Activated naive CD4-positive, alpha-beta T cell (primary cell): ENCODE measurements around the gene REX1BD.

Experiments used
- DNase-seq, 4 experiments: peaks; one replicate each; lab custom pipeline; 2025; lab: John Stamatoyannopoulos, UW

REX1BD gene

GRCh38 chr19:18603255-18603957, 14.8 kb downstream of the REX1BD start:
- no peak for DNase-seq

DNA sequence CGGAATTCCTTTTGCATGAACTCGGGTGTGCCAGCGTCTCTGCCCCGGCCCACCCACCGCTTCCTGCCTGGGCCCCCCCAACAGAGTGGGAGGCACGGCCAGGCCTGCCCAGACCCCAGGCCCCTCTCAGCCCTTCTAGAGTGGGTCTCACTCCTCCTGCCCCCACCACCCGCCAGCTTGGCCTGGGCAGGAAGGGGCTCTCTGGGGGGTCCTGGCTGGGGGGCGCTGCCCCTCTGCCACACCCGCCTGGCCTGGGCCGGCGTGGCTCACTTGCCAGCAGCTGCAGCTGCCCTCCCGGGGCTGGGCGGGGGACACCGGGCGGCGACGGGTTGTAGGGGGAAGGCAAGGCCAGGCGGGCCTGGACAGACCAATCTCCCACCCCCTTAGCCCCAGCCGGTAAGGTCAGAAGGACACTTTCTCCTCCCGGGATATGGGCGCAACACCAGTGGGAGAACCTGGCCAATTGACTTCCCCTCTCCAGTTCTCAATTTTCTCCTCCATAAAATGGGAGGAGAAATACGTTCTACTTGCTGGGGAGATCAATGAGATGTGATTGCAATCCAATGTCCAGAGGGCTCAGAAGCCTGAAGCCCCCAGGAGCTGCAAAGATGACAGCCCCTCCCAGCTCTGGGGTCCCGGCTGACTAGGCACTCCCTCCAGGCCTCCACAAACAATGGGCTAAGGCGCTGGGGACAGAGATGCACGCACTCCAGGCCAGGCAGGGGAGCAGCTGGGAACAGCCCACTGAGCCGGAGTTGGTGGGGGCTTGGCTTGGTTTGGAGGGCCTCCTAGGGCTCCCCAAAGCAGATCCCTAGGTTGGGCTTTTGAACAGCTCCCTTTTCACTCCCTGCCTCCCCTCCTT, 15.6 kb downstream of the REX1BD start:
- DNase-seq: no peak

GRCh38 chr19:18604820-18605159, 16.2 kb downstream of the REX1BD start:
- no peak for DNase-seq

DNA sequence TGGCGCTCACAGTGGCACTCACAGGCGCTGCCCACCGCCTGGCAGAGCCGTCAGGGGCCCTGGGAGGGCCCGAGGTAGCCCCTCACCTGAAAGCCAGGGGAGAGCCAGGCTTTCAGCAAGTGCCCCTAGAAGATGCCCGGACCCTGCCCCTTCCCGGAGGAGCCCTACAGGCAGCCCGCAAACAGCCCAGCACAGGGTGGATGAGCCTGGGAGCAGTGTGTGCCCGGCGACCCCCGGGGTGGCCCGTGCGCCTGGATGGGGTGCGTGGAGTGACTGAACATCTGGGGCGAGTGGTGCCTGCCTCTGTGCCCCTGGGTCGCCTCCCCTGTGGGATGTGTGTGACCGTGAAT, 16.6 kb downstream of the REX1BD start:
- no peak for DNase-seq

DNA sequence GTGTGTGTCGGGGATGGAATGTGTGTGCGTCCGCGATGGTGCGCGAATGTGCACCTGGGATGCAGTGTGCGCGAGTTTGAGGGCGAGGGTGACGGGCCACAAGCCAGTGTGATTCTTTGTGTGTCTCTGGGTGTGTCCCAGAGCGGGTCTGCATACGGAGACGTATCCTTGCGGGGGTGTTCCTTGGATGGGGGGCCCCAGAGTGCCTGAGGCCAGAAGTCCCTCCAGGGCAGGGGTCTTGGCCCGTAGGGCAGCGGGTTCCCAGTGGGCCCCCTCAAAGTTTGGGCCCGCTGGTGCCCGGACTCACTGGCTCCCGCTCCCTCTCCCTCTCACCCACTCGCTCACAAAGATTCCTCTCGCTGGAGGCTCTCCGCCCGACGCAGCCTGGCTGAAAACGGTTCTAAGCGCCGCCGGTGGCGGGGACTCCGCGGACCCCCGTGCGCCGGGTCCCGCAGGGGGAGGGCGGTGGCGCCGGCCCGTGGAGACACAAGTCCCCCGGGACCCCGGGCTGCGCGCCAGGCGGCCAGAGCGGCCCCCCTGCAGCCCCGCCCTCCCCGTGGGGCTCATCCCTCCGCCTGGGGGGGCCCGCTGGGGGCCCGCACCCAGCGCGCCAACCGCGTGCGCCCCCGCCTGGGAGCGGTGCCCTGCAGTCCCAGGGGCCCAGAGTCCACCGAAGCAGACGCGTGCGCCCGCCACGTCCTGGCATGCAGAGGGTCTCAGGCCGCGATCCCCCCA, 17.1 kb downstream of the REX1BD start:
- DNase-seq: no peak

- no peak for DNase-seq
Observed at GRCh38 chr19:18606281-18607225, 18.0 kb downstream of the REX1BD start, which contains the start of gene CRLF1. Gene CRLF1 (minus strand): TSS chr19:18606799. CDS start chr19:18606656, 143 bp downstream.

- no peak for DNase-seq
Observed at GRCh38 chr19:18607226-18608101, 18.9 kb downstream of the REX1BD start.

DNA sequence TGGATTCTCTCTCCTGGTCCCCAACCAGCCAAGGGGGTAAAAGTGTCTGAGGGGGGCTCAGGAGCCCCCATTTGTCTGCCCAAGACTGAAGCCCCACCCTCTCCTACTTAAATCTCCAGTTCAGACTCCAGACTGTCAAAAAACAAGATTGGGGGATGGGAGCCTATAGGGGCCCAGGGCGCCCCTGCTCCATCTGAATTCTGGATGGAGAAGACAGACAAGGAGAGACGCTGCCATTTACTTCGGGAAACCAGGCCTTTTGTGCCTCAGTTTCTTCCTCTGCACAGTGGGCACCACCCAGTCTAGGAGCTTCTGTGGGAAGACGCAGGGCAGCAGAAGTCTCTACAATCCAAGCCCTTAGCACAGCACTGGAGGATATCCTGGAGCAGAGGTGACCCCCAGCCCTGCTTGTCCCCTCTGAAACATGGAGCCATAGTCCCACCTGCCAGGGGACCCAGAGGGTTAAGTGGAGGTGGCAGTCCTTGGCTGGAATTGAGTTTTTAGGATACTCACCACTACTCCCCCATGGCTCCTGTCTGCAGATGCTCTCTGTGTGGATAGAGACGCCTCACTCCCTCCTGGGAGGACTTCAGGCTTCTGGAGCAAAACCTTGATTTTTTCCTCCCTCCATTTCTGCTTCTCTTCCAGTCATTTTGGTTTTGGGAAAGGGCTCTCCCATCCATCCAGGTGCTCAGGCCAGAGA, 19.7 kb downstream of the REX1BD start:
- DNase-seq: no peak

GRCh38 chr19:18608805-18609716, 20.5 kb downstream of the REX1BD start:
- DNase-seq: no peak

DNA sequence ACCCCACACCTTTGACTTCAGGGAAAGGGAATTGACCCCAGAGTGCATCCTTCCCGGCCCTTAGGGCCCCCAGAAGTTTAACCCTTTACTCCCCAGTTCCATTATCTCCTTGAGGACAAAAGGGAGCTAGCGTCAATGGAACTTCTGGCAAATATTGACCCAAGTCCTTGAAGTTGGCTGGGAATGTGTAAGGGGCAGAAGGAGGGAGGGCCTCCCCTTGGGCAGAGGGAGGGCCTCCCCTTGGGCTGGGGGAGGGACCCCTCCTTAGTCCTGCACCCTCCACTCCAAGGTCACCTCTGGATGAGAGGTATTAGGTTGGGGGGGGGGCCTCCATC, 21.1 kb downstream of the REX1BD start:
- no peak for DNase-seq

GRCh38 chr19:18610245-18610555, 21.6 kb downstream of the REX1BD start:
- DNase-seq: no peak

DNA sequence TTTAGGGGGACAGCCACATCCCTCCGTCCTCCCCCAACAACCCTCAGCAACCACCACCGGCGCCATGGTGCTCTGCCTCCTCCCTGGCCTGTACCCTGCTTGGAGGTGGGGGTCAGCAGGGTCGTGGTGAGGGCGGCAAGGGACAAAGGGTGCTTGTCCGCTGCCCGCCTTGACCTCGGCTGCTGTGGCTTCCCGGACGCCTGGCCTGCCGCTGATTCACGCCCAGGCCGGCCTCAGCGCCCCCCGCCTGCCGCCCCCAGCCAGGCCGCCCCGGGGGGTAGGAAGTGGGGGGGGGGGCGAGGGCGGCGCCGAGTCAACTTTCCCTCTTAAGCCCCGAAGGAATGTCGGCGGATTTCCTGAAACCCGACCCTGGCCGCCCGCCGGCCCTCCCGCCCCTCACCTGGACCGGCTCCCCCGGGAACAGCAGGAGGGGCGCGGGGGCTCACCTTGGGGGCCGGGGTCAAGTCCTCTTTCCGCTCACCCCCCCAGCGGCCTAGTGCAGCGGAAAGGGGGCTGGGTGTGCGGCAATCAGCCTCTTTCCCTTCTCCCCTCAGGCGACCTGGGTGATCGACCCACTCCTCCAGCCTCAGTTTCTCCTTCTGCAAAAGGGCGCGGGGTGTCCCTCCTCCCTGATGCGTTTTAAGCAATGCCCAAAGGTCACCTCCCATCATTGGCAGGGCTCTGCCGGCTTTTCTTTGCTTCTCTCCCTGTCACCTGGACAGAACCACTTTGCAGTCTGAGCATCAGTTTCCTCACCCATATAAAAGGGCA, 22.1 kb downstream of the REX1BD start:
- no peak for DNase-seq

DNA sequence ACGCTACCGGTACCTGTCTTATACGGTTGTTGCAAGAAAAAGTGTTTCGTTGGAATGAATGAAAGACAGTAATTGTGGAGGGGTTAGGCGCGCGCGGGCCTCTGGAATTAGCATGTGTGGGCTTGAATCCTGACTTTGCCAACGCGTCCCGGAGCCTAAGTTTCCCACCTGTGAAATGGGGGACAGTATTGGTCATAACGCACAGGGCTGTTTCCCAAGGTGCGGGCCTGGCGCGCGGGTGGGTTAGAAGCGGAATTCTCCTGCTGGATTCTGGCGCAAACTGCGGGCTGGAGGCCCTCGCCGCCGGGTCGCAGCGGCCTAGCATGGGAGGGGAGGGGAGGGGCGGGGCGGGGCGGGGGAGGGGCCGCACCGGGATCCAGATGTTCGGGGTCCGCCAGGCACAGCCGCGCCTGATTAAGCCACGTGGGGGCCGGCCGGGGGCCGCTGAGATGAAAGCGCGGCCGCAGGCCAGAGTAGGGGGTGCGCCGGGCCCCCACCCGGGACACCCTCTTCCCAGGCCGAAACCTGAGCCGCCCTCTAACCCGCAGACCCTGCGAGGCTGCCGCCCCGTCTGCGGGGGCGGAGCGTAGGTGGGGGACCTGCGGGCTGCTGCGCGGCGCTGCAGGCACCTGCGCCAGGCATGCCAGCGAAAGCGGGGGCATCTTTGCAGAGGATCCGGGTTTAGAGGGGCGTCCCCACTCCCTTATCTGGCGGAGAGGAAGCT, 22.9 kb downstream of the REX1BD start:
- no peak for DNase-seq

GRCh38 chr19:18612051-18612771, 23.6 kb downstream of the REX1BD start:
- no peak for DNase-seq

- DNase-seq: peak in 1 of 4 experiments; percentile 42
Observed at GRCh38 chr19:18612772-18613588, 24.4 kb downstream of the REX1BD start, which contains the start of gene TMEM59L. Gene TMEM59L (plus strand): TSS chr19:18612870. CDS start chr19:18612959, 89 bp downstream.

DNA sequence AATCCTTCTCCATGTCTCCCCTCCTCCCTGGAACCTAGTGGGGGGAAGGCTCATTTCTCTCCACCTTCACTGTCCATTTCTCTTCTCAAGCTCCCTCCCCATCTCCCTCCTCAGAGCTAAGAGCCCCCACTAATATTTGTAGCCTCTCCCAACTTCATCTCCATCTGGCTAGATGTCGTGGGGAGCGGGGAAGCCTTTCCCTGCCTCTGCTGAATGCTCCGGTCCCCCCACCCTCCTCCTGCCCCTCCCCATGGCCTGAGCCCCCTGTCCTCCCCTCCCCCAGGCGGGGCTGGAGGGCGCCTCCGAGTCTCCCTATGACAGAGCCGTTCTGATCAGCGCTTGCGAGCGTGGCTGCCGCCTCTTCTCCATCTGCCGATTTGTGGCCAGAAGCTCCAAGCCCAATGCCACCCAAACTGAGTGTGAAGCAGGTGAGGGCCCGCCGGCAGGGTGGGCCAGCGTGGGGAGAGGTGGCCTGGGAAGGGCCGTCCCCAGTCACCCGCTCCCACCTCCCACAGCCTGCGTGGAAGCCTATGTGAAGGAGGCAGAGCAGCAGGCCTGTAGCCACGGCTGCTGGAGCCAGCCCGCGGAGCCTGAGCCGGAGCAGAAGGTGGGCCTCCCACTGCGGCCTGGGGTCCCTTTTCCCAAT, 25.1 kb downstream of the REX1BD start:
- no peak for DNase-seq
